Measurements from ENCODE around the gene FIBP.

Gene FIBP

GRCh38 chr11:65864706-65865471, 23.4 kb downstream of the FIBP start:
- Histone ChIP-seq H3K4me1 (ENCODE audit: control insufficient read depth in 1 of 2, insufficient read depth in 1 of 2, low read depth in 1 of 2, low read length in 1 of 2) (peaks cover 24 to 29% of the 10 kb centered on the region in 2 experiments), H3K4me3 (ENCODE audit: low read depth in 1 of 2, low read length in 1 of 2) (no peak overlapping the region), H3K9me3 (no peaks in the 10 kb centered on the region), H3K27me3 (no peaks in the 10 kb centered on the region), H3K36me3 (peaks cover 62% of the 10 kb centered on the region), H3K27ac (no peak overlapping the region)
- TF ChIP-seq, protein P1, sequence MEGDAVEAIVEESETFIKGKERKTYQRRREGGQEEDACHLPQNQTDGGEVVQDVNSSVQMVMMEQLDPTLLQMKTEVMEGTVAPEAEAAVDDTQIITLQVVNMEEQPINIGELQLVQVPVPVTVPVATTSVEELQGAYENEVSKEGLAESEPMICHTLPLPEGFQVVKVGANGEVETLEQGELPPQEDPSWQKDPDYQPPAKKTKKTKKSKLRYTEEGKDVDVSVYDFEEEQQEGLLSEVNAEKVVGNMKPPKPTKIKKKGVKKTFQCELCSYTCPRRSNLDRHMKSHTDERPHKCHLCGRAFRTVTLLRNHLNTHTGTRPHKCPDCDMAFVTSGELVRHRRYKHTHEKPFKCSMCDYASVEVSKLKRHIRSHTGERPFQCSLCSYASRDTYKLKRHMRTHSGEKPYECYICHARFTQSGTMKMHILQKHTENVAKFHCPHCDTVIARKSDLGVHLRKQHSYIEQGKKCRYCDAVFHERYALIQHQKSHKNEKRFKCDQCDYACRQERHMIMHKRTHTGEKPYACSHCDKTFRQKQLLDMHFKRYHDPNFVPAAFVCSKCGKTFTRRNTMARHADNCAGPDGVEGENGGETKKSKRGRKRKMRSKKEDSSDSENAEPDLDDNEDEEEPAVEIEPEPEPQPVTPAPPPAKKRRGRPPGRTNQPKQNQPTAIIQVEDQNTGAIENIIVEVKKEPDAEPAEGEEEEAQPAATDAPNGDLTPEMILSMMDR (IDR thresholded peaks at IDR 0.05): no peak

GRCh38 chr11:65863889-65864705, 24.2 kb downstream of the FIBP start:
- Histone ChIP-seq H3K4me1 (ENCODE audit: control insufficient read depth in 1 of 2, insufficient read depth in 1 of 2, low read depth in 1 of 2, low read length in 1 of 2) (peaks cover 30 to 35% of the 10 kb centered on the region in 2 experiments), H3K27ac (no peak overlapping the region), H3K27me3 (no peaks in the 10 kb centered on the region), H3K36me3 (peaks cover 62% of the 10 kb centered on the region), H3K4me3 (ENCODE audit: low read depth in 1 of 2, low read length in 1 of 2) (no peak overlapping the region), H3K9me3 (no peaks in the 10 kb centered on the region)
- TF ChIP-seq, protein P1 (IDR thresholded peaks at IDR 0.05): no peak

GRCh38 chr11:65862941-65863888, 25.1 kb downstream of the FIBP start:
- no peak overlapping the region for H3K27ac ChIP-seq
- peaks cover 60% of the 10 kb centered on the region for H3K36me3 ChIP-seq
- TF ChIP-seq, protein P1 (IDR thresholded peaks at IDR 0.05): no peak
- peaks cover 39 to 43% of the 10 kb centered on the region in 2 experiments for H3K4me1 ChIP-seq (ENCODE audit: control insufficient read depth in 1 of 2, insufficient read depth in 1 of 2, low read depth in 1 of 2, low read length in 1 of 2)
- no peaks in the 10 kb centered on the region for H3K9me3 ChIP-seq
- H3K4me3 ChIP-seq (ENCODE audit: low read depth in 1 of 2, low read length in 1 of 2): no peak overlapping the region
- no peaks in the 10 kb centered on the region for H3K27me3 ChIP-seq

DNA sequence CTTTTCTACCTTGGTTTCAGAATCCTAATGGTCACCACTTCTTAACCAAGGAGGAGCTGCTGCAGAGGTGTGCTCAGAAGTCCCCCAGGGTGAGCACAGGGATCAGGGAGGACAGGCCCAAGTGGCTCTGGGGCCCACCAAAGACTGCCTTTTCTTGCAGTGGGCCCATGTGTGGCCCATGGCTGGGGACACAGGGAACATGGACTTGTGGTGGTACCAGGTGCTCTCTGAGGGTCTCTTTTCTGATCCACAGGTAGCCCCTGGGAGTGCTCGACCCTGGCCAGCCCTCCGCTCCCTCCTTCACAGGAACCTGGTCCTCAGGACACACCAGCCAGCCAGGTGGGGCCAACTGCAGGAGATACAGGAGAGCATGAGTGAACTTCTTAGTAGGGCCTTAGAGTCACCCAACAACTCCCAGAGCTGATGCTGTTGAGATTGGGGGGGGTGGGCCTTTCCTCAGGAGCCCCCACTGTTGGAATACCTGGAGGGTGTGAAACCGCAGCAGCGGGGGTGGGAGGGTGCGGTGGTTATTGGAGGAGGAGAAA, 26.0 kb downstream of the FIBP start:
- Histone ChIP-seq H3K9me3 (no peaks in the 10 kb centered on the region), H3K4me1 (ENCODE audit: control insufficient read depth in 1 of 2, insufficient read depth in 1 of 2, low read depth in 1 of 2, low read length in 1 of 2) (peaks cover 35 to 38% of the 10 kb centered on the region in 2 experiments), H3K36me3 (peaks cover 50% of the 10 kb centered on the region), H3K27ac (peak overlapping the region; percentile 96), H3K27me3 (no peaks in the 10 kb centered on the region), H3K4me3 (ENCODE audit: low read depth in 1 of 2, low read length in 1 of 2) (no peak overlapping the region)
- TF ChIP-seq, protein P1 (IDR thresholded peaks at IDR 0.05): no peak

Data from neutrophil (primary cell).